ENCODE data around the gene ACOT7. TPM values are rescaled to one million over a fixed set of nuclear protein-coding genes. Genes with fewer than 3 reads are reported as not detected.

ACOT7 gene
- total RNA-seq, 1 experiment from 2014 or later, result 94.4 TPM

GRCh38 chr1:6300342-6301048, 93.1 kb downstream of the ACOT7 start:
- in situ Hi-C loops (cut with HindIII; ENCODE audit: low sequenced_read_pairs), result no loop called here
- no peak for DNase-seq (ENCODE audit: low spot score)

- in situ Hi-C loops (cut with HindIII; ENCODE audit: low sequenced_read_pairs), result no loop called here
- DNase-seq (ENCODE audit: low spot score), result no peak
Measured at GRCh38 chr1:6299557-6300165, 93.9 kb downstream of the ACOT7 start.

- in situ Hi-C loops (cut with HindIII; ENCODE audit: low sequenced_read_pairs), result no loop called here
- no peak for DNase-seq (ENCODE audit: low spot score)
Measured at GRCh38 chr1:6298940-6299465, 94.6 kb downstream of the ACOT7 start.

GRCh38 chr1:6298530-6298929, 95.0 kb downstream of the ACOT7 start:
- in situ Hi-C loops (cut with HindIII; ENCODE audit: low sequenced_read_pairs), result no loop called here
- no peak for DNase-seq (ENCODE audit: low spot score)

- DNase-seq (ENCODE audit: low spot score), result no peak
- in situ Hi-C loops (cut with HindIII; ENCODE audit: low sequenced_read_pairs), result no loop called here
Measured at GRCh38 chr1:6295910-6296309, 97.7 kb downstream of the ACOT7 start.

- in situ Hi-C loops (cut with HindIII; ENCODE audit: low sequenced_read_pairs), result no loop called here
- no peak for DNase-seq (ENCODE audit: low spot score)
Measured at GRCh38 chr1:6294890-6295556, 98.5 kb downstream of the ACOT7 start.

- in situ Hi-C loops (cut with HindIII; ENCODE audit: low sequenced_read_pairs), result no loop called here
Measured at GRCh38 chr1:6294080-6294889, 99.3 kb downstream of the ACOT7 start.

GRCh38 chr1:6292102-6292501, 101.5 kb downstream of the ACOT7 start:
- DNase-seq (ENCODE audit: low spot score), result no peak
- in situ Hi-C loops (cut with HindIII; ENCODE audit: low sequenced_read_pairs), result no loop called here

More at GRCh38 chr1:6294080-6294889, 99.3 kb downstream of the ACOT7 start:
- DNase-seq (ENCODE audit: low spot score), result no peak

GRCh38 chr1:6288665-6289064, 104.9 kb downstream of the ACOT7 start:
- no peak for DNase-seq (ENCODE audit: low spot score)
- in situ Hi-C loops (cut with HindIII; ENCODE audit: low sequenced_read_pairs), result no loop called here

- DNase-seq (ENCODE audit: low spot score), result no peak
- in situ Hi-C loops (cut with HindIII; ENCODE audit: low sequenced_read_pairs), result no loop called here
Measured at GRCh38 chr1:6288026-6288425, 105.5 kb downstream of the ACOT7 start.

- in situ Hi-C loops (cut with HindIII; ENCODE audit: low sequenced_read_pairs), result no loop called here
- peak; percentile 59 for DNase-seq (ENCODE audit: low spot score)
Measured at GRCh38 chr1:6287431-6287886, 106.1 kb downstream of the ACOT7 start.

GRCh38 chr1:6287029-6287428, 106.5 kb downstream of the ACOT7 start:
- in situ Hi-C loops (cut with HindIII; ENCODE audit: low sequenced_read_pairs), result no loop called here

GRCh38 chr1:6286266-6286665, 107.3 kb downstream of the ACOT7 start:
- in situ Hi-C loops (cut with HindIII; ENCODE audit: low sequenced_read_pairs), result no loop called here

More at GRCh38 chr1:6287029-6287428, 106.5 kb downstream of the ACOT7 start:
- no peak for DNase-seq (ENCODE audit: low spot score)

GRCh38 chr1:6285336-6285735, 108.2 kb downstream of the ACOT7 start:
- in situ Hi-C loops (cut with HindIII; ENCODE audit: low sequenced_read_pairs), result no loop called here
- DNase-seq (ENCODE audit: low spot score), result peak; percentile 84

More at GRCh38 chr1:6286266-6286665, 107.3 kb downstream of the ACOT7 start:
- no peak for DNase-seq (ENCODE audit: low spot score)

GRCh38 chr1:6282577-6283270, 110.8 kb downstream of the ACOT7 start:
- DNase-seq (ENCODE audit: low spot score), result no peak
- in situ Hi-C loops (cut with HindIII; ENCODE audit: low sequenced_read_pairs), result no loop called here

GRCh38 chr1:6281511-6282402, 111.8 kb downstream of the ACOT7 start:
- in situ Hi-C loops (cut with HindIII; ENCODE audit: low sequenced_read_pairs), result no loop called here
- DNase-seq (ENCODE audit: low spot score), result no peak

- DNase-seq (ENCODE audit: low spot score), result no peak
- in situ Hi-C loops (cut with HindIII; ENCODE audit: low sequenced_read_pairs), result no loop called here
Measured at GRCh38 chr1:6280761-6281451, 112.7 kb downstream of the ACOT7 start.
